Upper lobe of right lung (tissue), 1 donor: ENCODE results near the gene NFKBIZ. TPM values are rescaled to one million over a fixed set of nuclear protein-coding genes. Genes with fewer than 3 reads are reported as not detected.
A peak's percentile ranks its signal among the peaks of the same experiment; 100 is the strongest.
"Not testable (repeated sequence)": the region's sequence is repeated elsewhere in the genome, so short reads cannot be mapped to it uniquely, and the experiment has no call there.

ENCODE experiments used
- ATAC-seq: fragments of 200-7000 bp; cut with Tn5 transposase; one replicate; pipeline ENCODE4 v1.9.1; 2020; ENCODE audit warnings: mild to moderate bottlenecking, moderate library complexity
- DNase-seq: peaks from one replicate; pipeline ENCODE4 v3.0.0-alpha.2; 2020
- H3K27ac ChIP-seq: fragments of 200-600 bp; one replicate; pipeline ENCODE4 v1.8.0; 2022
- H3K27me3 ChIP-seq: fragments of 200-600 bp; one replicate; pipeline ENCODE4 v1.8.0; 2022; ENCODE audit warnings: mild to moderate bottlenecking
- H3K36me3 ChIP-seq: fragments of 200-600 bp; one replicate; pipeline ENCODE4 v1.8.0; 2022
- H3K4me1 ChIP-seq: fragments of 200-600 bp; one replicate; pipeline ENCODE4 v1.8.0; 2022
- H3K4me3 ChIP-seq: fragments of 200-600 bp; one replicate; pipeline ENCODE4 v1.8.0; 2022; ENCODE audit warnings: mild to moderate bottlenecking
- H3K9me3 ChIP-seq: fragments of 200-600 bp; one replicate; pipeline ENCODE4 v1.8.0; 2022
- intact Hi-C: fragments of 100-400 bp; cut with DNase I; formaldehyde crosslinking; loops from one replicate; pipeline ENCODE4 v1.11.0; 2022
- total RNA-seq: library from RNA; stranded (reverse); fragmentation: NEBNext Ultra II Directional; extraction: Animal tissue kit (Norgen Biotek cat#: 25700); gene quantifications from one replicate; pipeline ENCODE4 v1.2.1, GENCODE V29; 2021
- TF ChIP-seq, protein P1 (sequence below): fragments of 200-600 bp; IDR thresholded peaks from one replicate; pipeline ENCODE4 v1.8.0; 2022; ENCODE audit warnings: antibody characterized with exemption
- donor health status: DM: no; HTN: yes; CAD: no; lungs with severe emphysema.

The NFKBIZ gene
- total RNA-seq, 1 donor from 2014 or later, result 87.7 TPM

DNA sequence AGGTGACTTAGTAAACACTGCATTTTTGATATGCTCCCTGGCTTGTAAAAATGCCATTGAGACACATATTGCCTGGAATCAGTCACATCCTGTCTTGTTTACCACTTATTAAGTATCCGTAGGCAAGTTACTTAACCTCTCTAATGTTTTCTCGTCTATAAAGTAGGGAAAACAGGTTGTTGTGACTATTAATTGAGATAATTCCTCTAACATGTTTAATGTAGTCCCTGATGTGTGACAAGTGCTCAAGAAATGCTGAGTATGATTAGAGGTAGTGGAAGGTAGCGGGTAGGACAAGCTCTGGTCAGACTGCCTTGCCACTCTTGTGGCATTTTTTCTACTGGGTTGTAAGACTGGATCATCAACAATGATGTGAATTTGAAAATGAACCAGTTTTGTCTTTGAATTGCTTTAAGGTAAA lies 54.1 kb downstream of the NFKBIZ start:
- no peaks in the 10 kb centered on the region for H3K27me3 ChIP-seq
- no peaks in the 10 kb centered on the region for H3K4me1 ChIP-seq
- H3K4me3 ChIP-seq, result no peak overlapping the region
- no peak overlapping the region for H3K27ac ChIP-seq
- H3K36me3 ChIP-seq, result no peaks in the 10 kb centered on the region
- DNase-seq (no peak), ATAC-seq (peak; percentile 59)
- TF ChIP-seq, protein P1, sequence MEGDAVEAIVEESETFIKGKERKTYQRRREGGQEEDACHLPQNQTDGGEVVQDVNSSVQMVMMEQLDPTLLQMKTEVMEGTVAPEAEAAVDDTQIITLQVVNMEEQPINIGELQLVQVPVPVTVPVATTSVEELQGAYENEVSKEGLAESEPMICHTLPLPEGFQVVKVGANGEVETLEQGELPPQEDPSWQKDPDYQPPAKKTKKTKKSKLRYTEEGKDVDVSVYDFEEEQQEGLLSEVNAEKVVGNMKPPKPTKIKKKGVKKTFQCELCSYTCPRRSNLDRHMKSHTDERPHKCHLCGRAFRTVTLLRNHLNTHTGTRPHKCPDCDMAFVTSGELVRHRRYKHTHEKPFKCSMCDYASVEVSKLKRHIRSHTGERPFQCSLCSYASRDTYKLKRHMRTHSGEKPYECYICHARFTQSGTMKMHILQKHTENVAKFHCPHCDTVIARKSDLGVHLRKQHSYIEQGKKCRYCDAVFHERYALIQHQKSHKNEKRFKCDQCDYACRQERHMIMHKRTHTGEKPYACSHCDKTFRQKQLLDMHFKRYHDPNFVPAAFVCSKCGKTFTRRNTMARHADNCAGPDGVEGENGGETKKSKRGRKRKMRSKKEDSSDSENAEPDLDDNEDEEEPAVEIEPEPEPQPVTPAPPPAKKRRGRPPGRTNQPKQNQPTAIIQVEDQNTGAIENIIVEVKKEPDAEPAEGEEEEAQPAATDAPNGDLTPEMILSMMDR, result no peak
- H3K9me3 ChIP-seq, result peaks cover 3% of the 10 kb centered on the region
- intact Hi-C loops, result no loop called here

DNA sequence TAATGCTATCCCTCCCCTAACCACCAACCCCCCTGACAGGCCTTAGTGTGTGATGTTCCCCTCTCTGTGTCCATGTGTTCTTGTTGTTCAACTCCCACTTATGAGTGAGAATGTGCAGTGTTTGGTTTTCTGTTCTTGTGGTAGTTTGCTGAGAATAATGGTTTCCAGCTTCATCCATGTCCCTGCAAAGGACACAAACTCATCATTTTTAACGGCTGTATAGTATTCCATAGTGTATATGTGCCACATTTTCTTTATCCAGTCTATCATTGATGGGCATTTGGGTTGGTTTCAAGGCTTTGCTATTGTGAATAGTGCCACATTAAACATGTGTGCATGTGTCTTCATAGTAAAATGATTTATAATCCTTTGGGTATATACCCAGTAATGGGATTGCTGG lies 56.3 kb downstream of the NFKBIZ start:
- H3K36me3 ChIP-seq, DNase-seq, H3K4me1 ChIP-seq, H3K27ac ChIP-seq, ATAC-seq, intact Hi-C loops, H3K4me3 ChIP-seq, H3K27me3 ChIP-seq, H3K9me3 ChIP-seq: not testable (repeated sequence)

Other genes with a start within 250 kb of the NFKBIZ start
- 22.8 TPM for gene ZBTB11, start 172.4 kb upstream of the NFKBIZ start, total RNA-seq
- gene RPL24, start 162.8 kb upstream of the NFKBIZ start, total RNA-seq, result 821 TPM
- gene CEP97, start 124.9 kb upstream of the NFKBIZ start, total RNA-seq, result 7.6 TPM
- 15.9 TPM for gene NXPE3, start 70.3 kb upstream of the NFKBIZ start, total RNA-seq